ENCODE results near the gene PRXL2C.
"Not testable (repeated sequence)": the region's sequence is repeated elsewhere in the genome, so short reads cannot be mapped to it uniquely, and the experiment has no call there.

Gene PRXL2C

DNA sequence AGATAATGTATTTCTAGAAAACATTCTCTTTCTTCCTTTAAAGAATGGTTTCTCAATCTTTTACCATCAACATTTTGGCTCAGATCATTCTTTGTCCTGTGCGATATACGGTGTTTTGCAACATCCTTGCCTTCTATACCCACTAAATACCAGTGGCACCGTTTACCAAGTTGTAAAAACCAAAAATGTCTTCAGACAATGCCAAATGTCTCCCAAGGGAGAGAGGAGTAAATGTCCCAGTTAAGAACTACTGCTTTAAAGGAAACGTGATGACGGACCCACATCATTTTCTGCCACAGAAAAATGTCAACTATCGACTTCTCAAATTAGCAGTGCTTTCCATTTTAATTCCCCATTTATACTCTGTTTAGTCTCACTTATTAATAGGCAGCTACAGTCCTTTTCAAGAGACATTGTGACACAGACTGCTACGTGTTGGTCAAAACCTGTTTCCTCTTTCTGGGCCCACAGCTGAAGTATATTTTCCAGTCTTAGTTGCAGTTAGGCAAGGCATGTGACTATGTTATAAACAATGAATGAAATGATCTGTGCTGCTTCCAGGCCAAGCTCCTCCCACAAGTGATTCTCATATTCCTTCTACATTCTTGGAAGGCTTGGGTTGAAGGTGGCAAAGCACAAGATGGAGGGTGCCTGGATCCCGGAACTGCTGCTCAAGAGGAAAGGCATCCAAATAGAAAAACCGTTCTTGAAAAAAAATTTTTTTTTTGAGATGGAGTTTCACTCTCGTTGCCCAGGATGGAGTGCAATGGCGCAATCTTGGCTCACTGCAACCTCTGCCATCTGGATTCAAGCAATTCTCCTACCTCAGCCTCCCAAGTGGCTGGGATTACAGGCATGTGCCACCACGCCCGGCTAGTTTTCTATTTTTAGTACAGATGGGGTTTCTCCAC lies 8.8 kb downstream of the PRXL2C start:
- DNase-seq: no peak

DNA sequence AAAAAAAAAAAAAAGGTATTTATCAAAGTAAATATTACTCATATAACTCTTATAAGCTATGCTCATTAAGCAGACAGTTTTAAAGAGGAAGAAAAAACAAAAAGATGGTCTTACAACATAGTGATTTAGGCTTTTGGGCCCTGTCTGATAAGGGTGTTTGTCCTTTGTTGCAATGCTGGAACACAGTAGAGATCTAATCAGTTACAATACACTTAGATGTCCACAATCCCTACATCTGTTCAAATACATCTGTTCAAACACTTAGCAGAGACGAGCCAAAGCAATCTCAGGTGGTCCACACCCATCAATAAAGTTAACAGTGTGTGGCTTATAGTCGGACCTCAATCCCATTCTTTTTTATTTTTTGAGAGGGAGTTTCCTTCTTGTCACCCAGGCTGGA lies 11.0 kb downstream of the PRXL2C start:
- DNase-seq: peak; percentile 47

DNA sequence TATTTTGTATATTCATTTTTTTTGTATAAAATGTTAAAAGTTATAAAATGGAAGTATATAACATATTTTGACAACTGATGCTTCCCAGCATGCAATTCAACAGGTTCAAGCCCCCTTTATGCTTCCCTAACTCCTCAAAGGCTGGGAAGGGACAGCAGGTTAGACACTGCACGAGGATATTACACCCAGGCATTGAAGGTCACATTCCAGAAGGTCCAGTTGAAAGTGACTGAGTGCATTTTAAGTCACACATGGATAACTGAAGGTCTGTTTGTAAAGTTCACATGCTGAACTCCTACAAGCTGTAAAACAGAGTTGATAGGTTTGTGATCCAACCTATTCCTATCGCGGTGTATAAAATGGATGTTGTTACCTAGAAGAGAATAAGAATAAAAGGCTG lies 13.6 kb downstream of the PRXL2C start:
- DNase-seq: no peak

DNA sequence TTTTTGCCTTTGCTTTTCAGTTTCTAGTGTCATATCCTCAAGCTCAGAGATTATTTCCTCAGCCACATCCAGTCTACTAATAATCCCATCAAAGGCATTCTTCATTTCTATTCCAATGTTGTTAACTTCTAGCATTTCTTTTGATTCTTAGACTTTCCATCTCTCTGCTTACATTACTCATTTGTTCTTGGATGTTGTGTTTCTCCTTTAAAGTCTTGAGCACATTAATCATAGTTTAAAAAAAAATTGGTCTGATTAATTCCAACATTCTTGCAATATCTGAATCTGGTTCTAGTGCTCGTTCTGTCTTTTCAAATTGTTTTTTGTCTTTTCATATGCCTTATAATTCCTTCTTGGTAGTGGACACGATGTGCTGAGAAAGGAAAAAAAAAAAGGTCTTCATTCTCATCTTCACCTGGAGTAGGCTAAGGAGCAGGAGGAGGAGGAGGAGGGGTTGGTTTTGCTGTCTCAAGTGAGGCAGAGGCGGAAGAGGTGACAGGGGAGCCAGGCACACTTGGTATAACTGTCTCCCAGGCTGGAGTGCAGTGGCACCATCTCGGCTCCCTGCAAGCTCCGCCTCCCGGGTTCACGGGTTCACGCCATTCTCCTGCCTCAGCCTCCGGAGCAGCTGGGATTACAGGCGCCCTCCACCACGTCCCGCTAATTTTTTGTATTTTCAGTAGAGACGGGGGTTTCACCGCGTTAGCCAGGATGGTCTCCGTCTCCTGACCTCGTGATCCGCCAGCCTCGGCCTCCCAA lies 16.3 kb downstream of the PRXL2C start:
- DNase-seq: no peak

DNA sequence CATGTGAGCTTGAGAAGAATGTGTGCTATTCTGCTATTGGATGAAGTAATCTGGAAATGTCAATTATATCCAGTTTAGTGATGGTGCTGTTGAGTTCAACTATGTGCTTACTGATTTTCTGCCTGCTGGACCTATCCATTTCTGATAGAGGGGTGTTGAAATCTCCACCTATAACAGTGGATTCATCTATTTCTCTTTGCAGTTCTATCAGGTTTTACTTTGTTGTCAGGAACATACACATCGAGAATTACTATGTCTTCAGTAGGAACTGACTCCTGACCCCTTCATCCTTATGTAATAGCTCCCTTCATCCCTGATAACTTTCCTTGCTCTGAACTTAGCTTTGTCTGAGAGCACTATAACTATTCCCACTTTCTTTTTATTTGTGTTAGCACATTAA lies 18.7 kb downstream of the PRXL2C start:
- no peak for DNase-seq

DNA sequence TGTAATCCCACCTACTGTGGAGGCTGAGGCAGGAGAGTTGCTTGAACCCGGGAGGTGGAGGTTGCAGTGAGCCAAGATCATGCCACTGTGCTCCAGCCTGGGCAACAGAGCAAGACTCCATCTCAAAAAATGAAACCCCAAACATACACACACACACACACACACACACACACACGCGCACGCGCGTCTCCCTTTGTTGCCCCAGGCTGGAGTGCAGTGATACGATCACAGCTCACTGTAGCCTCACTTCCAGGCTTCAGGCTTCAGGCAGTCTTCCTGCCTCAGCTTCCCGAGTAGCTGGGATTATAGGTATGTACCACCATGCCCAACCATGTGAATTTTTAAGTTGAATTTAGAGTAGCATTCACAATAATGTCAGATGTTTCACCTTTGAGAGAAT lies 21.5 kb downstream of the PRXL2C start:
- DNase-seq: not testable (repeated sequence)

DNA sequence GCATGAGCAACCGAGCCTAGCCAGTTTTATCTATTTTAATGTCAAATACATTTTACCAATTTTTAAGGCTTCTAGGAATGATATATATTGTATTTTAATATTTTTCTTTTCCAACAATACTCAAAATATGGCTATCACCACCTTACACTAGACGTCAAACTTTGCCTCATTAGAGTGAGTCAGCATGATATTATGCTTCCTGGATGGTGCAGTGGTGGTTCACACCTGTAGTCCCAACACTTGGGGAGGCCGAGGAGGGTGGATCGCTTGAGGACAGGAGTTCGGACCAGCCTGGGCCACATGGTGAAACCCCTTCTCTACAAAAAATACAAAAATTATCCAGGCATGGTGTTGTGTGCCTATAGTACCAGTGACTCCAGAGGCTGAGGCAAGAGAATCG lies 28.2 kb downstream of the PRXL2C start:
- DNase-seq: no peak

DNA sequence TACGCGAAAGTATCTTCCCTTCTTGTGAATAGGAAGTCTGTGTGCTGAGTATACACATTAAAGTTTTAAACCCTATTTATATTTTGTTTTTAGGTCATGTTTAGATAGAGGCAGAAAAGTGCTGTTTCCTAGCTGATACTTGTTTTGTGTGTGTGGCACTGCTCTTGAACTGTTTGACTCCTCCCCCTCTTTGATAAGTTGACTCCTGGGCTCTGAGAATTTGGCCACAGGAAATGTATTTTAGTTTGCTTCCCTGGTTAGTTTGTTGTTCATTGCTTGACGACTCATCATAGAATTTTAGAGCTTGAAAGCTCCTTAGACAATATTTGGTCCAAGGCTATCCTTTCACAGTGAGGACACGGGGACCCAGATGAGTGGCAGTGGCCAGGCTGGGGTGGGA lies 33.5 kb downstream of the PRXL2C start:
- peak; percentile 8 for DNase-seq

DNA sequence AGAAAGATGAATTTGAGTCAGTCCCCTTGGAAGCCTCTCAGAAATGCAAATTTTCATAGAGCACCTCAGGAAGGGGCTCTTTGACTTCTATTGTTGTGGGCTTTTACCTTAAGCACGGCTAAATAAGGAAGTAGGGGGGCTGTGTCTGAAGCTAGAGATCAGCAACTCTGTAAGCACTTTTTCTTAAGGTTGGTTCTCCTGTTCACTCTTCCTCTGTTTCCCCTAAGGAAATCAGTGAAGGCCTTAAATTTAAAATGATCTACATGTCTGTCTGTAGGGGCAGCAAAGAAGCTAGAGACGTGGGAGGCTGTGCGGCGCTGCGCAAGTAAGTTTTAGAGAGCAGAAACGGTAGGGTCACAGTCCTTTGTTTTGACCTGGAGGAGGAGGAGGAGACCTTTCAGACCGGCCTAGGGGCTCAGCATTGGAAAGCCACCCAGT lies 34.3 kb downstream of the PRXL2C start:
- no peak for DNase-seq

DNA sequence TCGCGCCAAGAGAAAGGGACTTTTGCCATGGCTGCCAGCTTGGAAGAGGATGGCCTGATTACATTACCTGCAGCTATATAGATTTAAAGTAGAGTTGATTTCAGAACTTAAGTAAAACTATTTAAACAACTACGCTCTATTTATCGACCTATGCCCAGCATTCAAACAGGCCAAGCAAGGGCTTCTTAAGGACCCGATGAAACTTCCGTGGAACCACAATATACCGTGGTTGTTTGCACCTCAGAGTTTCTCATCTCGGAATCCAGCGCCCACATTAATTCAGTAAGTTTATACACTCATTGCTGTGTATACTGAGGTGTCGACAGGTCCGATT lies 35.0 kb downstream of the PRXL2C start:
- no peak for DNase-seq

DNA sequence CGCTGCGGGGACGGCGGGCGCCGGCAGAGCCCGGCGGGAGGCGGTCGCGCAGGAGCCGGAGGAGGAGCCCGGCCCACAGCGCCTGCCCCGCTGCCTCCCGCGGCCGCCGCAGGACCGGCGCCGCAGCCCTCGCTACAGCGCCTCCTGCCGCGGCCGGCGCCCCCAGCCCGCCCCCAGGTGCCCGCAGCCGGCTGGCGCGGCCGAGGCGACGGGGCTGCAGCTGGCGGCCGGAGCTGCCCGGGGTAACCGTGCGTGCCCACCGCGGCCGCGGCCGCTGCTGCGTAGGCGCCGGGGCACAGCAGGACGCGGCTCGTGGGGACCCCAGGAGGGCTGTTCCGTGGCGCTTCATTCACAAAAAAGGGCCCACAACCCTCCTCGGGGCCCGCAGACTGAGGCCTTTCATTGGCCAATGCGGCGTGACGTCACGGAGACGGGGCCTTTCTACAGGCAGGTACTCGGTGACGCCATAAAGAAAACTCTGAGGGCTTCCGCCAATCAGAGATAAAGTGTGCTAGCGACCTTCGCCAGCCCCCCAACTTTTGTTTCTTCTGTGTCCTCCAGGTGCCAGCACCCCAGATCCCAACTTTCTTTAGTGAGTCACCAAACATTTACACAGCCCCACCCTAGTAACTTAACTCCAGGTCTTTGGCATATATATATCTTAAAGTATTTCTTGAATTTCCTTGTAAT lies 35.5 kb downstream of the PRXL2C start, which contains the start of gene CDC14B:
TSS of gene CDC14B (minus strand) at position 353 of the 690 bp plus-strand sequence. CDS start 465 bp downstream, outside the sequence.
- DNase-seq: peak; percentile 91

DNA sequence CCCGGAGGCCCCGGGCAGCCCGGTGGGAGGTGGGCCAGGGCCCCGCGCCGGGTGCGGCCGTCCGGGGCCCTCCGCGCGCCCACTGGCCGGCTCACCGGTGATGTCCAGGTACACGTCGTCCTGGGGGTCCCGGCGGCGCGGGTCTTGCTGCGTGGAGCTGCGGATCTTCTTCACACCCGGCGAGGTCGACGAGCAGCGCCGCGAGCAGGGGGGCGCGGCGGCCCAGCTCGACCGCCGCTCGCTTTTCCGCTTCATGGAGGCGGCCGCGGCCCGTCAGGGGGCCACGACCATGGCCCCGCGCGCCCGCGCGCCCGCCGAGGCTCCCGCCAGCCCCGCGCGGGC lies 36.0 kb downstream of the PRXL2C start:
- DNase-seq: no peak

DNA sequence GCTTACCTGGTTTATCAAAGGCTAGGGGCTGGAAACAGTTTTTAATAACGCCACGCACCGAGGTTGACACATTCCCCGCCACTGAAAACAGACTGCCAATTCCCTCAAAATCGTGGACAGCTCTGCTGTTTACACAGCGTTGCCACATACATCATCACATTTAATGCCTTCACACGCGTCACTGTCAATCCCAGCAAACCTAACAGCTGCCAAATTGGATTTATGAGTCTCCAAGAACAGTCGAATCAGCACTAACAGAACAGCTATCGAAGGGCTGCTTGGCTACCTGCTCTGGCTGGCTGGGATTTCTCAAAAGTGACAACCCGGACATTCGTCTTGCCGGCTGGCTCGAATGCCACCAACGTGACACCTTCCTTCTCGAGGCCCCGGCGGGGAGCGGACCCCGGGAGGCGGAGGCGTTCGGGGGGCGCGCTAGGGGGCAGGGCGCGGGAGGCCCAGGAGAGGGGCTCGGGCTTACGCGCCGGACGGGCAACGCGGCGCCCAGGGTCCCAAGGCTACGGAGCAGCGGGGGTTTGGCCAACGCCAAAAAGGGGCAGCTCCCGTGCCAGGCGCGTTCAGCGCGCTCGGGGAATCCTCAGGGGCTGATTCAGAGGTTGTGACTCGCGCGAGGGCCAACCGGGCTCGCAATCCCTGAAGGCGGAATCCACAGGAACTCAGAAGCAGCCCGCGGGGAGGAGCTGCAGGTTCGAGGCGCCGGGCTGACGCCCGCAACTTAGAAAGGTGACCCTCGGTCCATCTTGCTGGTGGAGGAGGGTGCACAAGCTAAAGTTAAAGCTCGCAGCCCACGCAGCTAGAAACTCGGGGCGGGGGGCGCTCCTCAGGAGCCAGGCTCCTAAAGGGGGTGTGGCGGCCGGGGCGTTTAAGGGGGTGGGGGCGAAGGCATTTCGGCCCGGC lies 36.7 kb downstream of the PRXL2C start:
- peak; percentile 13 for DNase-seq

DNA sequence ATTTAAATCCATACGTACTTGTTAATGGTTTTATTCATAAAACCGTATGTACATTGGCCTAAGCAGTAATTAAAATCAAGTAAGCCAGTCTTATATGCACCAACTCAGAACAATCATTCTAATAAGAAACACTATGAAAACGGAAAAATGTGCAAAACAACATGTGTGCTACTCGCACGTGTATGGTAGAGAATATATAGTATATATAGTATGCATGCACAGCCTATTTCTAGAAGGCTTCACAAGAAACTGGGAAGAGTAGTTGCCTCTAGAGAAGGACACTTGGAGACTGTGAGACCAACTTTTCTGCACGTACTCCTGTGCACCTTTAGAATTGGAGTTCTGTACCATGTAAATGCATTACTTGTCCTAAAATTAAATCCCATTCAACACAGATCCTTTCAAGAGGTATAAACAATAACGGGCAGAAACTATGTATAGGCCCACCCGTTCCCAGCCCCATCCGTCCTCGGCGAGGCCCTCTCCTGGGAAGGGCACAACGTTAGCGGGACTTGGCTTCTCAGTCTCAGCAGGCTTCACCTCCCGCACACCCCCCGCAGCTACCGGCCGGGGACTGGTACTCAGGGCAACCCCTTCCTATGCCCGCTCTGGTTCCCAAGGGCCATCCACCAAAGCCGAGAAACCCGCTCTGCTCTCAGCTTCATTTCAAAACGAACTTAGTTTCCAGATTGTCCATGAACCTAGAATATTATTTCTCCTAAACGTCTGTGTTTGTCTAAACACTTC lies 37.5 kb downstream of the PRXL2C start:
- DNase-seq: no peak

DNA sequence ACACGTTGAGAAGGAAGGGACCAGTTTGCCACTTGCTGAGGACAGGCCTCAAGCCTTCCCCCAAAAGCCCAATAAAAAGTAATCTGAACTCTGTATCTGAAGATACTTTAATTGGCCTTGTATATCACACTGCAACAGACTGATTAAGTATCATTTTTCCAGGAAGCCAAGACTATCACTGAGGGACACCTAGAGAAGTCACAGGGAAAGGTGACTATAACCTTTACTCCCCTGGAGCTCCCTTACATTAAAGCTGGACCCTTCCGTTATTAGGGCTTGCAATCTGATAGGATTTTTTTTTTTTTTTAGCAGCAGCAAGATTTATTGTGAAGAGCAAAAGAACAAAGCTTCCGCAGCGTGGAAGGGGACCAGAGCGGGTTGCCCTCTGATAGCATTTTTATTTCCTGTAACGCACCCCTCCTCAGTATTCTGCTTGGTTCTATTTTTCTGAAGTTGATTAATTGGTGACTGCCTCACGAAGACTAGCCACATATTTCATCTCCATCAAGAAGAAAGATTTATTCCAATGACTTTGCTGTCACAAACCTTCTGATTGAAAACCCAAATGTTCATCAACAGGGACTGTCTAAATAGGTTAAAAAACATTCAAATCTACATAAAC lies 38.2 kb downstream of the PRXL2C start:
- no peak for DNase-seq

DNA sequence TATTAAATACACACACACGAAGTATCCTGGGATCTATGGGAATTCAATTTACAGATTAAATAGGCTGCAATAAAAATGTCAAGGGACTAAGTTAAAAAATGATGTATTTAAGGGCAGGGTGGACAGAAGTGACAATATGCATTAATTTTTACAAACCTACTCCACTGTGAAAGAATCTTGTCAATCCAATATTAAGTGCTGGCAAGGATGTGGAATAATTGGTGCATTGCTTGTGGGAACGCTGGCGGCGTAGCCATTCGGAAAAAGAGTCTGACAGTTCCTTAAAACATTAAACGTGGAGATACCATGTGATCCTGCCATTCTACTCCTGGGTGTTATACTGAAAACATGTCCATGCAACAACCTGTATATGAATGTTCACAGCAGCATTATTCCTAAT lies 39.7 kb downstream of the PRXL2C start:
- DNase-seq: no peak

DNA sequence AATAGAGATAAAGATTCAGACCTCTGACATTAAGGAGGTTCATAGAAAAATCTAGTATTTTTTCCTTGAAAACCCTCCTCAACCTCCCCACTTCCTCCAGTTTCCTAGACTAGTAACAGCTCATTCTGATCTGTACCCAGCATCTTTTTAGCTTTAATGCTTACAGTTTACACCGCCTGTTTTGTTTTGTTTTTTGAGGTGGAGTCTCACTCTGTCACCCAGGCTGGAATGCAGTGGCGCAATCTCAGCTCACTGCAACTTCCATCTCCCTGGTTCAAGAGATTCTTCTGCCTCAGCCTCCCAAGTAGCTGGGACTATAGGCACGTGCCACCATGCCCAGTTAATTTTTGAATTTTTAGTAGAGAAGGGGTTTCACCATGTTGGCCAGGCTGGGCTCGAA lies 40.5 kb downstream of the PRXL2C start:
- not testable (repeated sequence) for DNase-seq

DNA sequence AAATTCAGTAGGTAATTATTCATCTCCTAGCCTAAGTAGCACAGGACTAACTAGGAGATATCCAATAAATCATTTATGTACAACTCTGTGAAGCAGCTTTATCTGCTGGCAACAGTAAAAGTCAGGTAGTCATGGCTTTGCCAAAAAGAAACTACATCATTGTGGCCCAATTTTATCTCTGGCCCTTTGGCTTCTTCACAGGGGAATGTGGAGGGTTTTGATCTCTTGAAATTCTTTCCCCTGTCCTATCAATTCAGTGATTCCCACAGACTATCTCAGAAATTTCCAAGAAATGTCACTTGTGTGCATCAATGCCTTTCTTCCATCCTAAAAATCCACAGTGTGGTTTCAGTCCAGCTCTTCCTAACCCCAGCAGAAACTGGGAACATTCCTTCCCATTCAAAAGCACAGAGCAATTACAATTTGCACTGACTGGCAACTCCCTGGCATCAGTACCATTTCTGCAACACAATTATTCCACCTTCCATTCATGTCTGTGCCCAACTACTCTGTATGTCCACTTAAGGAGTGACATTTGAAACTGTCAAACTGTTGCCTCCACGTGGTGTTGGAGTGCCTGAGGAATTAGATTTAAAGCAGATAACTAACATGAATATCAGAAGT lies 42.0 kb downstream of the PRXL2C start:
- DNase-seq: no peak

DNA sequence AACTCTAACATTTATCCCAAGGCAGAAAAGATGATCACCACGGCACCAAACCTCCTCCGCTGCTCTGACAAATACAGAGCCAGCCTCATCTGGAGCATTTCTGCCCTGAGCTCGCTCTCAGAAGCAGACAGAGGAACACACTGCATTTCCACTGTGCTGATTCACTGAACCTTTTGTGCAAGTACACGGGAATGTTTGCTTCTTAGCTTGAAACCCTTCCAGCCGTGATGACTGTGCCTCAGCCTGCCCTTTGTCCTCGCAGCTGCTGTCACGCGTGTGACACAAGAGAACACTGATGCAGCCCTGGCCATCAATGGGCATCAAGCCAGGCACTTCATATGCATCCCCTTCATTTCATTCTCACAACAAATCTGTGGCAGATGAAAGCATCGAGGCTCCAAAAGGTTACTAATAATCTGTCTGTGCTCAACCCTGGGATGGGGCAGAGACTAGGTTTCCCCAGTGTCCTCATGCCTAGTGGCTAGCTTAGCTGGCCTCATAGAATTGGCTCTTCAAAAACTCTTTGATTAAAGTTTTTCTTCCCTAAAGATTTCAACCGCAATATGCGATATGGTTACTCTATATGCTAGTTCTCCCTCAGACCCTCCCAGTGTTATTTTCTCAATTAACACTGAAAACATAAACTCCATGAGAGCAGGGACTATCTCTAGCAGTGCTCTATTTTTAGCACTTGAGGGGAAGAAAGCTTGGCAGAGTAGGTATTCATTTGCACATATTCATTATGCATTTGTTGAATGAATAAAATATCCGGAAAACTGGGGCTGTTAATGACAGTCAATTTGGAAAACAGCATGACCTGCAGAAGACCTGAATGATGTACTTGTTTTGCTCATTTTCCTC lies 42.8 kb downstream of the PRXL2C start:
- DNase-seq: no peak

DNA sequence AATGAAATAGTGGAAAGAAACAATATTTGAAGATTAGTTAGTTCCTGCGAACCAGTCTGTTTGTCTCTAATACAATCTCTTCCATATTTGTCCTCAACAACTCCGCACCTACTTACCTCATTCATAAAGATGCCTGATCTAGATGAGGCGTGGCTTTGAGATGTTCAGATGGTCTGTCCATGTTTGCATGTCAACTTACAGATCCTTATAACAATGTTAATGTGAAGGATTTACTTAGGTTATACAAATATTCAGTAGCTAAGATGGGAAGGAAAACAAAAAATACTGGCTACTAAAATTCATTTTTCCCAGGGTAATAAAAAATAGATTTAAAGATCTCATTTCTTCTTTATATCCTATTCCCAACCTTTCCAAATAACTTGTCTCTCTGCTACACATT lies 43.8 kb downstream of the PRXL2C start:
- DNase-seq: no peak
